Measurements from ENCODE around the gene NRXN3. TPM values are rescaled to one million over a fixed set of nuclear protein-coding genes. Genes with fewer than 3 reads are reported as not detected.

The NRXN3 gene
- polyA plus RNA-seq, 1 donor (not counting 4 experiments of a cell fraction or from before 2014, with no cell fraction given): 0.89 TPM

GRCh38 chr14:79473651-79474050, 1303.5 kb downstream of the NRXN3 start:
- Histone ChIP-seq H3K4me1 (ENCODE audit: control insufficient read depth, extremely low read depth, insufficient read depth, low read length) (no peaks in the 10 kb centered on the region), H3K4me2 (ENCODE audit: control insufficient read depth, extremely low read depth, insufficient read depth, low read depth, low read length) (no peak overlapping the region), H3K27ac (ENCODE audit: control insufficient read depth, insufficient read depth, low read length) (no peak overlapping the region), H3K36me3 (ENCODE audit: control insufficient read depth in 2 of 2, extremely low read depth in 1 of 2, insufficient read depth in 2 of 2, low read length in 2 of 2) (no peaks in the 10 kb centered on the region), H3K79me2 (ENCODE audit: control insufficient read depth, insufficient read depth, low read length) (no peaks in the 10 kb centered on the region), H3K27me3 (ENCODE audit: control insufficient read depth, extremely low read depth, insufficient read depth, low read length) (no peaks in the 10 kb centered on the region), H3K4me3 (ENCODE audit: control insufficient read depth in 2 of 3, extremely low read depth in 1 of 3, insufficient read depth in 2 of 3, low read depth in 1 of 3, low read length in 3 of 3) (no peak overlapping the region), H2AFZ (ENCODE audit: control insufficient read depth, low read length) (no peak overlapping the region), H3K9ac (ENCODE audit: control insufficient read depth, extremely low read depth, insufficient read depth, low read length) (no peak overlapping the region), H4K20me1 (ENCODE audit: control insufficient read depth, extremely low read depth, insufficient read depth, low read length) (no peaks in the 10 kb centered on the region), H3K9me3 (ENCODE audit: control insufficient read depth, low read depth, low read length) (no peaks in the 10 kb centered on the region), H3K9me1 (ENCODE audit: control insufficient read depth, extremely low read depth, insufficient read depth, low read length) (no peaks in the 10 kb centered on the region)
- FAIRE-seq: no peak
- dilution Hi-C loops (cut with MboI; ENCODE audit: extremely low pct_ligation_motif_present, low sequenced_read_pairs): no loop called here
- DNase-seq (ENCODE audit: low read depth, low spot score): no peak
- TF ChIP-seq EZH2 (IDR thresholded peaks at IDR 0.05; ENCODE audit: low read length) (no peak), CTCF (optimal IDR thresholded peaks at IDR 0.05 in 1 of 3, IDR thresholded peaks at IDR 0.05 in 1 of 3, conservative IDR thresholded peaks at IDR 0.05 in 1 of 3; ENCODE audit: extremely low read depth in 1 of 3, insufficient read depth in 2 of 3, low read length in 3 of 3) (no peak)

- no peaks in the 10 kb centered on the region for H3K9me3 ChIP-seq (ENCODE audit: control insufficient read depth, low read depth, low read length)
- no peaks in the 10 kb centered on the region for H3K9me1 ChIP-seq (ENCODE audit: control insufficient read depth, extremely low read depth, insufficient read depth, low read length)
- H3K36me3 ChIP-seq (ENCODE audit: control insufficient read depth in 2 of 2, extremely low read depth in 1 of 2, insufficient read depth in 2 of 2, low read length in 2 of 2): no peaks in the 10 kb centered on the region
- no peaks in the 10 kb centered on the region for H3K79me2 ChIP-seq (ENCODE audit: control insufficient read depth, insufficient read depth, low read length)
- TF ChIP-seq EZH2 (IDR thresholded peaks at IDR 0.05; ENCODE audit: low read length): no peak
- H3K27me3 ChIP-seq (ENCODE audit: control insufficient read depth, extremely low read depth, insufficient read depth, low read length): no peaks in the 10 kb centered on the region
- H2AFZ ChIP-seq (ENCODE audit: control insufficient read depth, low read length): no peak overlapping the region
- no peak for DNase-seq (ENCODE audit: low read depth, low spot score)
- no peak overlapping the region for H3K27ac ChIP-seq (ENCODE audit: control insufficient read depth, insufficient read depth, low read length)
- FAIRE-seq: no peak
- no peaks in the 10 kb centered on the region for H3K4me1 ChIP-seq (ENCODE audit: control insufficient read depth, extremely low read depth, insufficient read depth, low read length)
- dilution Hi-C loops (cut with MboI; ENCODE audit: extremely low pct_ligation_motif_present, low sequenced_read_pairs): no loop called here
- H4K20me1 ChIP-seq (ENCODE audit: control insufficient read depth, extremely low read depth, insufficient read depth, low read length): no peaks in the 10 kb centered on the region
- no peak overlapping the region for H3K4me2 ChIP-seq (ENCODE audit: control insufficient read depth, extremely low read depth, insufficient read depth, low read depth, low read length)
- no peak overlapping the region for H3K4me3 ChIP-seq (ENCODE audit: control insufficient read depth in 2 of 3, extremely low read depth in 1 of 3, insufficient read depth in 2 of 3, low read depth in 1 of 3, low read length in 3 of 3)
- no peak overlapping the region for H3K9ac ChIP-seq (ENCODE audit: control insufficient read depth, extremely low read depth, insufficient read depth, low read length)
Measured at GRCh38 chr14:79475887-79476532, 1305.8 kb downstream of the NRXN3 start.

- dilution Hi-C loops (cut with MboI; ENCODE audit: extremely low pct_ligation_motif_present, low sequenced_read_pairs): no loop called here
- no peak for FAIRE-seq
Measured at GRCh38 chr14:79476552-79476951, 1306.4 kb downstream of the NRXN3 start.

More at GRCh38 chr14:79476552-79476951, 1306.4 kb downstream of the NRXN3 start:
- Histone ChIP-seq H3K4me3 (ENCODE audit: control insufficient read depth in 2 of 3, extremely low read depth in 1 of 3, insufficient read depth in 2 of 3, low read depth in 1 of 3, low read length in 3 of 3) (no peak overlapping the region), H3K9me3 (ENCODE audit: control insufficient read depth, low read depth, low read length) (no peaks in the 10 kb centered on the region), H3K9ac (ENCODE audit: control insufficient read depth, extremely low read depth, insufficient read depth, low read length) (no peak overlapping the region), H4K20me1 (ENCODE audit: control insufficient read depth, extremely low read depth, insufficient read depth, low read length) (no peaks in the 10 kb centered on the region), H2AFZ (ENCODE audit: control insufficient read depth, low read length) (no peak overlapping the region), H3K36me3 (ENCODE audit: control insufficient read depth in 2 of 2, extremely low read depth in 1 of 2, insufficient read depth in 2 of 2, low read length in 2 of 2) (no peaks in the 10 kb centered on the region), H3K79me2 (ENCODE audit: control insufficient read depth, insufficient read depth, low read length) (no peaks in the 10 kb centered on the region), H3K27me3 (ENCODE audit: control insufficient read depth, extremely low read depth, insufficient read depth, low read length) (no peaks in the 10 kb centered on the region), H3K4me1 (ENCODE audit: control insufficient read depth, extremely low read depth, insufficient read depth, low read length) (no peaks in the 10 kb centered on the region), H3K4me2 (ENCODE audit: control insufficient read depth, extremely low read depth, insufficient read depth, low read depth, low read length) (no peak overlapping the region), H3K27ac (ENCODE audit: control insufficient read depth, insufficient read depth, low read length) (no peak overlapping the region), H3K9me1 (ENCODE audit: control insufficient read depth, extremely low read depth, insufficient read depth, low read length) (no peaks in the 10 kb centered on the region)
- no peak for DNase-seq (ENCODE audit: low read depth, low spot score)
- TF ChIP-seq CTCF (optimal IDR thresholded peaks at IDR 0.05 in 1 of 3, IDR thresholded peaks at IDR 0.05 in 1 of 3, conservative IDR thresholded peaks at IDR 0.05 in 1 of 3; ENCODE audit: extremely low read depth in 1 of 3, insufficient read depth in 2 of 3, low read length in 3 of 3) (no peak), EZH2 (IDR thresholded peaks at IDR 0.05; ENCODE audit: low read length) (no peak)
